Esophagus muscularis mucosa (tissue), 4 donors: ENCODE measurements around the gene ZNF438. TPM values are rescaled to one million over a fixed set of nuclear protein-coding genes. Genes with fewer than 3 reads are reported as not detected.
"Not testable (repeated sequence)": the region's sequence is repeated elsewhere in the genome, so short reads cannot be mapped to it uniquely, and the experiment has no call there.

Source experiments
- DNase-seq: peaks from one replicate; pipeline ENCODE4 v3.0.0-alpha.2; 2017; ENCODE audit errors: extremely low spot score
- H3K27ac ChIP-seq, 4 donors: fragments of 200-600 bp; sonication (generic); replicated peaks in 1 of 4; 1 replicate in 3 of 4; 2 replicates in 1 of 4; pipeline ENCODE4 v1.5.1; 2016 to 2019; ENCODE audit warnings: mild to moderate bottlenecking in 1 of 4
- H3K27me3 ChIP-seq, 4 donors: fragments of 200-600 bp; sonication (generic); one replicate each; pipeline versions ENCODE4 v1.5.1 to v1.6.0; 2016 to 2019
- H3K36me3 ChIP-seq, 4 donors: fragments of 200-600 bp; sonication (generic); one replicate each; pipeline ENCODE4 v1.5.1; 2016 to 2019
- H3K4me1 ChIP-seq, 4 donors: fragments of 200-600 bp; sonication (generic); one replicate each; pipeline ENCODE4 v1.5.1; 2016 to 2019
- H3K4me3 ChIP-seq, 4 donors: fragments of 200-600 bp; sonication (generic); 1 replicate in 2 of 4; 2 replicates in 2 of 4; pipeline ENCODE4 v1.5.1; 2016 to 2019; ENCODE audit warnings: mild to moderate bottlenecking in 4 of 4, moderate library complexity in 1 of 4
- H3K9me3 ChIP-seq, 4 donors: fragments of 200-600 bp; sonication (generic); 1 replicate in 3 of 4; 2 replicates in 1 of 4; pipeline ENCODE4 v1.5.1; 2016 to 2019
- CTCF ChIP-seq, 3 experiments: fragments of 200-600 bp in 2 of 3; fragments of 450-650 bp in 1 of 3; sonication (generic) in 2 of 3; IDR thresholded peaks; one replicate each; pipeline ENCODE4 v1.5.1; 2017 to 2019; ENCODE audit warnings: antibody characterized with exemption in 3 of 3, mild to moderate bottlenecking in 2 of 3, moderate library complexity in 1 of 3
- EP300 ChIP-seq: sonication (generic); formaldehyde crosslinking; IDR thresholded peaks from one replicate; pipeline ENCODE4 v1.6.1; 2017; ENCODE audit warnings: antibody characterized with exemption
- POLR2A ChIP-seq: fragments of 450-650 bp; IDR thresholded peaks from one replicate; pipeline ENCODE4 v1.6.1; 2017; ENCODE audit warnings: antibody characterized with exemption, moderate library complexity, mild to moderate bottlenecking, low read depth
- POLR2AphosphoS5 ChIP-seq, 2 donors: sonication (generic); formaldehyde crosslinking; IDR thresholded peaks; one replicate each; pipeline ENCODE4 v1.6.1; 2017; ENCODE audit warnings: antibody characterized with exemption in 2 of 2
- WGBS: methylation state at CpG from one replicate; pipeline ENCODE4 v1.1.5; 2018; 5-methylcytosine and 5-hydroxymethylcytosine counted together
- intact Hi-C: fragments of 100-400 bp; cut with DNase I; formaldehyde crosslinking; loops from one replicate; pipeline ENCODE4 v1.15.1; 2023
- total RNA-seq, 4 donors: library from RNA; depleted of rRNA; stranded (reverse); fragments of >200 nt; gene quantifications; one replicate each; pipeline versions ENCODE4 v1.1.0 to v1.2.1, GENCODE V29; 2016

Gene ZNF438
- total RNA-seq, 4 donors from 2014 or later: 11.0 to 11.6 (median 11.3) TPM

- TF ChIP-seq POLR2A (no peak), POLR2AphosphoS5 (IDR thresholded peaks at IDR 0.05) (no peak), EP300 (no peak), CTCF (IDR thresholded peaks at IDR 0.05) (no peak)
- intact Hi-C loops: no loop called here
Observed at GRCh38 chr10:30935078-30935477, 96.6 kb downstream of the ZNF438 start.

DNA sequence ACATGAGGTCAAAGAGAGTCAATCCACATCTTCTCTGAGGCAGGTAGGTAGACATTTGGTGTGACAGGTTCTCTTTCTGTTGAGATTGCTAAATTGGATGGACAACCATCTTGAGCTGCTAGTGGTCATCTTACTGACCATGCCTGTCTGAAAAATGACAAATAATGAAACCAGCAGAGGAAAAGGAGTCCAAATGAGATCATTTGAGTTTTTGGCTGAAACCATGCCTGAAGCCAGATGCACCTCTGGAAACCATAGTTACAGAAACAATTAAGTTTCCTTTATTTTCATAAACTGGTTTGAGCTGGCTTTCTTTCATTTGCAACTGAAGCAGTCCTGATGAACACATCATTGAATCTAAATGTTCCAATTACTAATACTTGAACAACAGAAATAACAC, 100.6 kb downstream of the ZNF438 start:
- no peaks in the 10 kb centered on the region for H3K27me3 ChIP-seq
- peaks cover 0 to 39% (median 20%) of the 10 kb centered on the region in 4 donors for H3K36me3 ChIP-seq
- no peak overlapping the region for H3K4me3 ChIP-seq
- DNase-seq: no peak
- no peaks in the 10 kb centered on the region for H3K4me1 ChIP-seq
- no peak for TF ChIP-seq EP300
- TF ChIP-seq CTCF (IDR thresholded peaks at IDR 0.05): no peak
- TF ChIP-seq POLR2AphosphoS5 (IDR thresholded peaks at IDR 0.05): no peak
- no peak for TF ChIP-seq POLR2A
- no peak overlapping the region for H3K27ac ChIP-seq
- no peaks in the 10 kb centered on the region for H3K9me3 ChIP-seq
- intact Hi-C loops: no loop called here

More at GRCh38 chr10:30935078-30935477, 96.6 kb downstream of the ZNF438 start:
- WGBS: 83% methylated on average over 1 of the region's 1 CpG
- H3K9me3 ChIP-seq: no peaks in the 10 kb centered on the region
- no peak overlapping the region for H3K27ac ChIP-seq
- H3K4me1 ChIP-seq: peaks cover 0 to 7% (median 4%) of the 10 kb centered on the region in 4 donors
- peaks cover 0 to 23% (median 9%) of the 10 kb centered on the region in 4 donors for H3K36me3 ChIP-seq
- no peak for DNase-seq
- no peaks in the 10 kb centered on the region for H3K27me3 ChIP-seq
- H3K4me3 ChIP-seq: no peak overlapping the region

GRCh38 chr10:30929901-30930520, 101.7 kb downstream of the ZNF438 start:
- intact Hi-C loops: no loop called here
- TF ChIP-seq EP300: no peak
- TF ChIP-seq CTCF (IDR thresholded peaks at IDR 0.05): no peak
- no peak for TF ChIP-seq POLR2AphosphoS5 (IDR thresholded peaks at IDR 0.05)
- no peak for TF ChIP-seq POLR2A
- H3K9me3 ChIP-seq: peaks cover 0 to under 1% (median 0%) of the 10 kb centered on the region in 4 donors
- peaks cover 0 to 32% (median 20%) of the 10 kb centered on the region in 4 donors for H3K36me3 ChIP-seq
- no peaks in the 10 kb centered on the region for H3K27me3 ChIP-seq
- no peak for DNase-seq
- WGBS: no CpG with 5 or more reads among the region's 23 CpGs
- no peak overlapping the region for H3K4me3 ChIP-seq
- H3K27ac ChIP-seq: no peak overlapping the region
- H3K4me1 ChIP-seq: no peaks in the 10 kb centered on the region

DNA sequence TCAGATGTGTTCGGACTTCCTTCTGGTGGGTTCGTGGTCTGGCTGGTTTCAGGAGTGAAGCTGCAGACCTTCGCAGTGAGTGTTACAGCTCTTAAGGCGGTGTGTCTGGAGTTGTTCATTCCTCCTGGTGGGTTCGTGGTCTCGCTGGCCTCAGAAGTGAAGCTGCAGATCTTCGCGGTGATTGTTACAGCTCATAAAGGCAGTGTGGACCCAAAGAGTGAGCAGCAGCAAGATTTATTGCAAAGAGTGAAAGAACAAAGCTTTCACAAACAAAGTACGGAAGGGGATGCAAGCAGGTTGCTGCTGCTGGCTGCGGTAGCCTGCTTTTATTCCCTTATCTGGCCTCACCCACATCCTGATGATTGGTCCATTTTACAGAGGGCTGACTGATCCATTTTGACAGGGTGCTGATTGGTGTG, 102.3 kb downstream of the ZNF438 start:
- H3K36me3 ChIP-seq: peaks cover 0 to 35% (median 20%) of the 10 kb centered on the region in 4 donors

DNA sequence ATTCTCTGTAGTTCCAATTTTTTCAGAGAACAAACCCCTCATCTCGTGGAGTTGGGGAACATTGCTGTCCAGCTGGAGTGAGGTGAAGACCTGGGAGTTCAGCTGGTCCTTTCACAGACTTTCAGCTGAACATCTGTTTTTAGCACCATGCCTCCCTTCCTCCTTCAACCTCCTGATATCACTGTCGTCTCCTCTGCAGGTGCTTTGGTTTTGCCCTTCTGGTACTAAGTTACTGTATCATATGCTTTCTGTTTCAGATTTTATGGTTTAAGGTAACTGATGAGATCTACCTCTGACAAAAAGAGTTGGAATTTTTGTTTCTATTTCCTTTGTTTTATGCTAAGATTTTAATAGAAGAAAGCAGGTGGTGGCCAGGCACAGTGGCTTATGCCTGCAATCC, 102.9 kb downstream of the ZNF438 start:
- intact Hi-C loops: no loop called here
- 83% methylated on average over 2 of the region's 2 CpGs for WGBS
- H3K27me3 ChIP-seq: no peaks in the 10 kb centered on the region
- no peaks in the 10 kb centered on the region for H3K4me1 ChIP-seq
- DNase-seq: no peak
- H3K9me3 ChIP-seq: peaks cover 0 to 5% (median 2%) of the 10 kb centered on the region in 4 donors
- peaks cover 0 to 39% (median 20%) of the 10 kb centered on the region in 4 donors for H3K36me3 ChIP-seq
- no peak overlapping the region for H3K4me3 ChIP-seq
- no peak overlapping the region for H3K27ac ChIP-seq
- TF ChIP-seq EP300: no peak
- TF ChIP-seq POLR2AphosphoS5 (IDR thresholded peaks at IDR 0.05): no peak
- no peak for TF ChIP-seq CTCF (IDR thresholded peaks at IDR 0.05)

More for the DNA sequence above, 102.3 kb downstream of the ZNF438 start:
- H3K4me1 ChIP-seq, H3K27me3 ChIP-seq, H3K9me3 ChIP-seq, intact Hi-C loops, H3K4me3 ChIP-seq, H3K27ac ChIP-seq, DNase-seq: not testable (repeated sequence)
- WGBS: 85% methylated on average over 10 of the region's 10 CpGs
